ENCODE results near the gene FNBP1. TPM values are rescaled to one million over a fixed set of nuclear protein-coding genes. Genes with fewer than 3 reads are reported as not detected.

FNBP1 gene
- total and polyA plus RNA-seq, 2 of the 13 experiments (the other 11 are each of a cell fraction or from before 2014, with no cell fraction given) = 5.4 to 19.5 TPM

GRCh38 chr9:129885018-129885669 is 157.8 kb downstream of the FNBP1 start (continued):
- TF ChIP-seq, protein P1, sequence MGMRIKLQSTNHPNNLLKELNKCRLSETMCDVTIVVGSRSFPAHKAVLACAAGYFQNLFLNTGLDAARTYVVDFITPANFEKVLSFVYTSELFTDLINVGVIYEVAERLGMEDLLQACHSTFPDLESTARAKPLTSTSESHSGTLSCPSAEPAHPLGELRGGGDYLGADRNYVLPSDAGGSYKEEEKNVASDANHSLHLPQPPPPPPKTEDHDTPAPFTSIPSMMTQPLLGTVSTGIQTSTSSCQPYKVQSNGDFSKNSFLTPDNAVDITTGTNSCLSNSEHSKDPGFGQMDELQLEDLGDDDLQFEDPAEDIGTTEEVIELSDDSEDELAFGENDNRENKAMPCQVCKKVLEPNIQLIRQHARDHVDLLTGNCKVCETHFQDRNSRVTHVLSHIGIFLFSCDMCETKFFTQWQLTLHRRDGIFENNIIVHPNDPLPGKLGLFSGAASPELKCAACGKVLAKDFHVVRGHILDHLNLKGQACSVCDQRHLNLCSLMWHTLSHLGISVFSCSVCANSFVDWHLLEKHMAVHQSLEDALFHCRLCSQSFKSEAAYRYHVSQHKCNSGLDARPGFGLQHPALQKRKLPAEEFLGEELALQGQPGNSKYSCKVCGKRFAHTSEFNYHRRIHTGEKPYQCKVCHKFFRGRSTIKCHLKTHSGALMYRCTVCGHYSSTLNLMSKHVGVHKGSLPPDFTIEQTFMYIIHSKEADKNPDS (CRISPR knock-in tag; IDR thresholded peaks at IDR 0.05) = no peak
- no peak for TF ChIP-seq RAD21 (CRISPR knock-in tag; IDR thresholded peaks at IDR 0.05)
- TF ChIP-seq PCBP2 (optimal IDR thresholded peaks at IDR 0.05; ENCODE audit: low read depth, low read length, poor library complexity, severe bottlenecking) = no peak
- TF ChIP-seq EHMT2 (IDR thresholded peaks at IDR 0.05; ENCODE audit: borderline replicate concordance, low read depth, low read length) = no peak
- no peak for TF ChIP-seq PLRG1 (conservative IDR thresholded peaks at IDR 0.05)
- TF ChIP-seq CENPT (CRISPR knock-in tag; IDR thresholded peaks at IDR 0.05; ENCODE audit: low read depth) = no peak
- TF ChIP-seq ZNF274 (CRISPR knock-in tag; IDR thresholded peaks at IDR 0.05) = 0 out of 2 replicates have a peak, but pooled peaks have one; percentile 44
- TF ChIP-seq ZNF281 (CRISPR knock-in tag; IDR thresholded peaks at IDR 0.05; ENCODE audit: borderline replicate concordance) = no peak
- no peak for TF ChIP-seq ZBTB4 (CRISPR knock-in tag; IDR thresholded peaks at IDR 0.05; ENCODE audit: borderline replicate concordance)
- no peak for TF ChIP-seq ETV6 (CRISPR knock-in tag; conservative IDR thresholded peaks at IDR 0.05)
- no peak for TF ChIP-seq TRAFD1 (CRISPR knock-in tag; IDR thresholded peaks at IDR 0.05; ENCODE audit: borderline replicate concordance)
- TF ChIP-seq NCOR1 (IDR thresholded peaks at IDR 0.05; ENCODE audit: borderline replicate concordance, low read length) = no peak
- TF ChIP-seq SPEN (CRISPR knock-in tag; IDR thresholded peaks at IDR 0.05; ENCODE audit: low read depth) = 0 out of 2 replicates have a peak, but pooled peaks have one; percentile 13
- no peak for TF ChIP-seq ATF7-NPFF (CRISPR knock-in tag; IDR thresholded peaks at IDR 0.05; ENCODE audit: low read depth)
- no peak for TF ChIP-seq RFXANK (CRISPR knock-in tag; IDR thresholded peaks at IDR 0.05)
- no peak for TF ChIP-seq EZH2 (conservative IDR thresholded peaks at IDR 0.05; ENCODE audit: low read depth, low read length)
- no peak for TF ChIP-seq ZNF7 (CRISPR knock-in tag; IDR thresholded peaks at IDR 0.05)
- no peak for TF ChIP-seq ZNF790 (CRISPR knock-in tag; IDR thresholded peaks at IDR 0.05; ENCODE audit: borderline replicate concordance)
